Measurements from ENCODE around the gene AMH.
A peak's percentile ranks its signal among the peaks of the same experiment; 100 is the strongest.

DNA sequence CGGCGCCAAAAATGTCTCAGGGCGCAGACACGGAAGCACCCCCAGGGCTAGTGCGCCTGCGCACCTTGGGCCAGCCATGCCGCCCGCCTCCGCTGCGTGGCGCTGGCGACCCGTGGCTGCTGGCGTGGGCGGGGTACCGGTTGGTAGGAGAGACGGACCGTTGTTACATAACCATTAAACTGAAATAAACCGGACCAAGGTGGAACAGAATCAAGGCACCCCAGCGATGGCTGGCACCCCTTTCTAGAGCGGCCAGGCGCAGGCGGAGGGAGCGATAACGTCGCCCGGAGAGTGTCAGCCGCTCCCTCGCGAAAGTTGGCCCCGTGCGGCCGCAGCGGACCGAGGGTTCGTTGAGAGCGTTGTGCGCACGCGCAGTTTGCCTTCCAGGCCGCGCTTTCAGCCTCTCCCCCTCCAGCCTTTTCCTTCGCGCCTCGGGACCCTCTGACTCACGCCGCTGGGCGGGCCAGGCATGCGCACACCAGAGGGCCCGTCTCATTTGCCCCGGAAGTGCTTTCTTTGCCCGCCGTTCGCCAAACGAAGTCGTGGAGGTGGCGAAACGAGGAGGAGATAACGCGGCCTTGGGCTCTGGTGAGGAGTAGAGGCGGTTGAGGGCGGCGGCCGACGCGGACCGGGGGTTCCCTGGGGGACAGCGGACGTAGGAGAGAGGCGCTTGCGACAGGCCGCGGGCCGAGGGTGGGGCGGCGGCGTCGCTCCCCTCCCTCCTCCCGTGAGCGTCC, 12.6 kb upstream of the AMH start, which contains the start of the genes PLEKHJ1 and SF3A2:
- TF ChIP-seq CTCF (conservative IDR thresholded peaks at IDR 0.05; ENCODE audit: low read depth in 2 of 2) = peak; percentile 81 to 96
- TF ChIP-seq POLR2AphosphoS5 (IDR thresholded peaks at IDR 0.05; ENCODE audit: low read depth) = peak; percentile 88

Data from GM23338 (cell line).